NT2/D1 (cell line): ENCODE results near the gene OR52I1.

Experiments
- DNase-seq: peaks from one replicate; pipeline ENCODE4 v3.0.0-alpha.2; 2011; ENCODE audit warnings: low read depth, low spot score
- H3K27me3 ChIP-seq: 2 replicates; pipeline ENCODE4 v1.6.0; 2011; ENCODE audit warnings: mild to moderate bottlenecking; ENCODE audit not compliant: insufficient read length, insufficient read depth
- H3K36me3 ChIP-seq: 2 replicates; pipeline ENCODE4 v1.6.1; 2011; ENCODE audit warnings: mild to moderate bottlenecking, low read length, mixed read lengths; ENCODE audit not compliant: insufficient read depth, insufficient read length
- H3K4me1 ChIP-seq: 2 replicates; pipeline ENCODE4 v1.5.1; 2011; ENCODE audit not compliant: insufficient read depth, insufficient read length
- H3K4me3 ChIP-seq: 2 replicates; pipeline ENCODE4 v1.5.1; 2011; ENCODE audit warnings: low read depth; ENCODE audit not compliant: insufficient read length
- H3K9ac ChIP-seq: 2 replicates; pipeline ENCODE4 v1.6.0; 2011; ENCODE audit warnings: low read depth; ENCODE audit not compliant: insufficient read length
- H3K9me3 ChIP-seq: 2 replicates; pipeline ENCODE4 v1.5.1; 2011; ENCODE audit warnings: mild to moderate bottlenecking, low read length; ENCODE audit not compliant: insufficient read depth
- SUZ12 ChIP-seq: IDR thresholded peaks from 2 replicates; pipeline ENCODE4 v1.6.1; 2011; ENCODE audit not compliant: insufficient read length, insufficient read depth; ENCODE audit errors: extremely low read depth
- YY1 ChIP-seq: IDR thresholded peaks from 2 replicates; pipeline ENCODE4 v1.6.1; 2011; ENCODE audit not compliant: insufficient read length, insufficient read depth
- ZNF274 ChIP-seq: IDR thresholded peaks from 2 replicates; pipeline ENCODE4 v1.6.1; 2011; ENCODE audit warnings: mild to moderate bottlenecking, low read depth, low read length

The OR52I1 gene, protein sequence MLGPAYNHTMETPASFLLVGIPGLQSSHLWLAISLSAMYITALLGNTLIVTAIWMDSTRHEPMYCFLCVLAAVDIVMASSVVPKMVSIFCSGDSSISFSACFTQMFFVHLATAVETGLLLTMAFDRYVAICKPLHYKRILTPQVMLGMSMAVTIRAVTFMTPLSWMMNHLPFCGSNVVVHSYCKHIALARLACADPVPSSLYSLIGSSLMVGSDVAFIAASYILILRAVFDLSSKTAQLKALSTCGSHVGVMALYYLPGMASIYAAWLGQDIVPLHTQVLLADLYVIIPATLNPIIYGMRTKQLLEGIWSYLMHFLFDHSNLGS

DNA sequence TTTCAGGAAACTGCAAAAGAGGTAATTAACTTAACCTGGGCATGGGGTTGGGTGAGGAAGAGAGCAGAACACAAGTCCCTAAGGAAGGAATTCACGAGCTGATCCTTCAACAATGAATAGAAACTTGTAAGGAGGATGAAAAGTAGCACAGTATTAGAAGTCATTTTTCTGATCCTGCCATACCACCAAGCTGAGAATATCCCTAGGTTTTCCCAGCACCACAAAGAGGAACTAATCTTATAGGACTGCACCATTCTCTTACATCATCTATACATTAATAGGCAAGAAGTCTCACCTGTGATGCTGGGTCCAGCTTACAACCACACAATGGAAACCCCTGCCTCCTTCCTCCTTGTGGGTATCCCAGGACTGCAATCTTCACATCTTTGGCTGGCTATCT, at the start of gene OR52I1:
Gene OR52I1 (plus strand): TSS at position 301 of the 400 bp plus-strand sequence. CDS start 0 bp downstream, at position 301.
- Histone ChIP-seq H3K4me3 (no peak within 1 kb of the TSS), H3K36me3 (peaks cover 15% of the 10 kb centered on the region), H3K27me3 (no peaks in the 10 kb centered on the region), H3K9me3 (no peaks in the 10 kb centered on the region), H3K9ac (no peak within 1 kb of the TSS), H3K4me1 (no peaks in the 10 kb centered on the region)
- TF ChIP-seq SUZ12 (no peak), ZNF274 (no peak), YY1 (no peak)
- no peak for DNase-seq

- Histone ChIP-seq H3K9me3 (no peaks in the 10 kb centered on the region), H3K4me1 (no peaks in the 10 kb centered on the region), H3K36me3 (no peaks in the 10 kb centered on the region), H3K27me3 (no peaks in the 10 kb centered on the region), H3K9ac (no peak within 1 kb of the TSS), H3K4me3 (no peak within 1 kb of the TSS)
- TF ChIP-seq ZNF274: no peak
- TF ChIP-seq SUZ12: no peak
- TF ChIP-seq YY1: no peak
- no peak for DNase-seq
Observed at GRCh38 chr11:4544891-4545290, 48.9 kb upstream of the OR52I1 start, which contains the start of gene OR52M1. Gene OR52M1 (plus strand): TSS chr11:4545191. CDS start chr11:4545191, 0 bp downstream.

DNA sequence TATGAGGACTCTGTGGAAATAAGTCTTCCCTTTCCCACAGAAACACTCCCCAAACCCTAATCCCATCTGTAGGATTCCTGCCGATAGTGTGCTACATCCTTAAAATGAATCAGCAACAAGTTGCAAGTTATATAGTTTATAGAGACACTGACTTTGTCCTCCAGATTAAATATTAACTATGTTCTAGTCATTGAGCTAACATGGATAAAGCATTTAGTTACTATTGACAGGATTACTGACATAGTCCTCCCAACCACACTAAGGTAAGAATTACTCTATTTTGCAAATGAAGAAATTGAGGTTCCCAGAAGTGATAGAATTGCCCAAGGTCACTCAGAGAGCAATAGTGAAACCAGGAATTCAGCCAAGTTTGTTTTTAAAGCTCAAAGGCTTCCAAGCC, 47.0 kb upstream of the OR52I1 start:
- TF ChIP-seq YY1: no peak
- no peak for TF ChIP-seq ZNF274
- no peak for TF ChIP-seq SUZ12
- no peaks in the 10 kb centered on the region for H3K27me3 ChIP-seq
- no peaks in the 10 kb centered on the region for H3K36me3 ChIP-seq
- no peak for DNase-seq
- H3K9ac ChIP-seq: no peak overlapping the region
- H3K9me3 ChIP-seq: peaks cover 5% of the 10 kb centered on the region; the same call in 1 of the 2 replicates
- no peaks in the 10 kb centered on the region for H3K4me1 ChIP-seq
- H3K4me3 ChIP-seq: no peak overlapping the region

DNA sequence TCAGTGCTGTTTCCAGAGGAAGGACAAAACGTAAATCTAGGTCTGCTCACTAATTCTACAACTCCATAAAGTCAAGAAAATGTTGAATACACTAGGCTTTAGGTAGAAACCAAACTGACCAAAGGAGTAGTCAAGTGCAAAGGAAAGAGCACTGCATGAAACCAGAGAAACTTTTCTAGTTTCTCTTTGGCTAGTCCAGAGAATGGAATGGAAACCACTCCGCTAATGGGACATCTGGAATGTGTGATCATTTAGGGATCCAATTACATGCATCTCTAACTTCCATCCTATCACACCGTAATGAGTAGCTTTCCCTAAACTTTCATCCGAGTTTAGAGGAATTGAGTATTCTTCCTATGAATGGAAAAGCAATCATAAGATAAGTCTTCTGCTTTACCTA, 46.4 kb upstream of the OR52I1 start:
- Histone ChIP-seq H3K4me1 (no peaks in the 10 kb centered on the region), H3K36me3 (no peaks in the 10 kb centered on the region), H3K27me3 (no peaks in the 10 kb centered on the region), H3K9ac (no peak overlapping the region), H3K4me3 (no peak overlapping the region), H3K9me3 (peaks cover 5% of the 10 kb centered on the region; the same call in 1 of the 2 replicates)
- no peak for DNase-seq
- no peak for TF ChIP-seq ZNF274
- TF ChIP-seq SUZ12: no peak
- no peak for TF ChIP-seq YY1

- no peak overlapping the region for H3K4me3 ChIP-seq
- no peaks in the 10 kb centered on the region for H3K27me3 ChIP-seq
- TF ChIP-seq SUZ12 (no peak), YY1 (no peak), ZNF274 (no peak)
- no peak overlapping the region for H3K9ac ChIP-seq
- H3K9me3 ChIP-seq: peaks cover 10% of the 10 kb centered on the region; the same call in 1 of the 2 replicates
- no peaks in the 10 kb centered on the region for H3K36me3 ChIP-seq
- no peak for DNase-seq
- H3K4me1 ChIP-seq: no peaks in the 10 kb centered on the region
Observed at GRCh38 chr11:4551346-4551979, 42.4 kb upstream of the OR52I1 start.

DNA sequence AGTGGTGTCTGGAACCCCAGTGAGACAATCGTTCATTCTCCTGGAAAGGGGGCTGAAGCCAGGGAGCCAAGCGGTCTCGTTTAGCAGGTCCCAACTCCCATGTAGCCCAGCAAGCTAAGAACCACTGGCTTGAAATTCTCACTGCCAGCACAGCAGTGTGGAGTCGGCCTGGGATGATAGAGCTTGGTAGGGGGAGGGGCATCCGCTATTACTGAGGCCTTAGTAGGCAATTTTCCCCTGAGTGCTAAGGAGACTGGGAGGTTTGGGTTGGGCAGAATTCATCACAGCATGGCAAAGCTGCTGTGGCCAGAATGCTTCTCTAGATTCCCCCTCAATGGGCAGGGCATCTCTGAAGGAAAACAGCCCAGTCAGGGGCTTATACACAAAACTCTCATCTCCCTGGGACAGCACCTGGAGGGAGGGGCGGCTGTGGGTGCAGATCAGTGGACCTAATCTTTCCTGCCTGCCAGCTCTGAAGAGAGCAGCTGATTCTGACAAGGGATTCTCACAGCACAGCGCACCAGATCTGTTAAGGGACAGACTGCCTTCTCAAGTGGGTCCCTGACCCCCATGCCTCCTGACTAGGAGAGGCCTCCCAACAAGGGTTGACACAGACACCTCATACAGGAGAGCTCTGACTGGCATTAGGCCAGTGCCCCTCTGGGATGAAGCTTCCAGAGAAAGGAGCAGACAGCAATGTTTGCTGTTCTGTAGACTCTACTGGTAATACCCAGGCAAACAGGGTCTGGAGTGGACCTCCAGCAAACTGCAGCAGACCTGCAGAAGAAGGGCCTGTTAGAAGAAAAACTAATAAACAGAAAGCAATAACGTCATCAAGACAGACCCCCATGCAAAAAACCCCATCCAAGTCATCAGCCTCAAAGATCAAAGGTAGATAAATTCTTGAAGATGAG, 34.1 kb upstream of the OR52I1 start:
- H3K9ac ChIP-seq: no peak overlapping the region
- no peaks in the 10 kb centered on the region for H3K9me3 ChIP-seq
- no peaks in the 10 kb centered on the region for H3K4me1 ChIP-seq
- H3K4me3 ChIP-seq: no peak overlapping the region
- no peaks in the 10 kb centered on the region for H3K36me3 ChIP-seq
- no peak for DNase-seq
- TF ChIP-seq SUZ12 (no peak), ZNF274 (no peak), YY1 (no peak)
- H3K27me3 ChIP-seq: no peaks in the 10 kb centered on the region

GRCh38 chr11:4560467-4560866, 33.4 kb upstream of the OR52I1 start:
- Histone ChIP-seq H3K27me3 (no peaks in the 10 kb centered on the region), H3K9me3 (no peaks in the 10 kb centered on the region), H3K4me1 (no peaks in the 10 kb centered on the region), H3K9ac (no peak overlapping the region), H3K4me3 (no peak overlapping the region), H3K36me3 (no peaks in the 10 kb centered on the region)
- TF ChIP-seq SUZ12 (no peak), ZNF274 (no peak), YY1 (no peak)
- no peak for DNase-seq
